ENCODE data around the gene KAZN. TPM values are rescaled to one million over a fixed set of nuclear protein-coding genes. Genes with fewer than 3 reads are reported as not detected.

The KAZN gene
- total and polyA plus RNA-seq, 2 donors (not counting 1 experiment from before 2014, with no cell fraction given), result 3.4 to 5.0 TPM

- Histone ChIP-seq H3K36me3 (ENCODE audit: control insufficient read depth, insufficient read depth, low read length) (no peaks in the 10 kb centered on the region), H3K27ac (ENCODE audit: insufficient read depth, low read length) (no peak overlapping the region), H3K4me1 (ENCODE audit: control insufficient read depth, extremely low read depth, insufficient read depth, low read length) (no peaks in the 10 kb centered on the region), H3K4me2 (ENCODE audit: extremely low read depth, insufficient read depth, low read length) (no peak overlapping the region), H3K4me3 (replicated peaks in 1 of 4; ENCODE audit: control extremely low read depth in 1 of 4, insufficient read depth in 1 of 4, low read depth in 3 of 4, low read length in 4 of 4) (no peak overlapping the region), H3K79me2 (ENCODE audit: control insufficient read depth, insufficient read depth, low read length) (no peaks in the 10 kb centered on the region), H4K20me1 (ENCODE audit: control insufficient read depth, extremely low read depth, insufficient read depth, low read length) (no peaks in the 10 kb centered on the region), H3K9ac (ENCODE audit: insufficient read depth, low read length) (no peak overlapping the region), H2AFZ (ENCODE audit: low read length) (no peak overlapping the region), H3K27me3 (ENCODE audit: control insufficient read depth, insufficient read depth, low read length) (no peaks in the 10 kb centered on the region), H3K9me3 (ENCODE audit: control insufficient read depth, insufficient read depth, low read depth, low read length) (no peaks in the 10 kb centered on the region)
- no peak for DNase-seq (ENCODE audit: low read depth in 2 of 2)
- TF ChIP-seq EZH2 (IDR thresholded peaks at IDR 0.05; ENCODE audit: low read length, missing control alignments) (no peak), CTCF (conservative IDR thresholded peaks at IDR 0.05 in 1 of 2, IDR thresholded peaks at IDR 0.05 in 1 of 2; ENCODE audit: low read depth in 1 of 2, low read length in 2 of 2) (peak in 1 of 2 donors; percentile 18)
Observed at GRCh38 chr1:14804626-14805025, 206.1 kb downstream of the KAZN start.

GRCh38 chr1:14806772-14807171, 208.3 kb downstream of the KAZN start:
- no peaks in the 10 kb centered on the region for H3K9me3 ChIP-seq (ENCODE audit: control insufficient read depth, insufficient read depth, low read depth, low read length)
- H3K36me3 ChIP-seq (ENCODE audit: control insufficient read depth, insufficient read depth, low read length), result no peaks in the 10 kb centered on the region
- TF ChIP-seq EZH2 (IDR thresholded peaks at IDR 0.05; ENCODE audit: low read length, missing control alignments) (no peak), CTCF (conservative IDR thresholded peaks at IDR 0.05 in 1 of 2, IDR thresholded peaks at IDR 0.05 in 1 of 2; ENCODE audit: low read depth in 1 of 2, low read length in 2 of 2) (no peak)
- H4K20me1 ChIP-seq (ENCODE audit: control insufficient read depth, extremely low read depth, insufficient read depth, low read length), result no peaks in the 10 kb centered on the region
- H3K4me1 ChIP-seq (ENCODE audit: control insufficient read depth, extremely low read depth, insufficient read depth, low read length), result no peaks in the 10 kb centered on the region
- H3K79me2 ChIP-seq (ENCODE audit: control insufficient read depth, insufficient read depth, low read length), result no peaks in the 10 kb centered on the region
- no peak for DNase-seq (ENCODE audit: low read depth in 2 of 2)
- H3K9ac ChIP-seq (ENCODE audit: insufficient read depth, low read length), result no peak overlapping the region
- no peak overlapping the region for H3K4me3 ChIP-seq (replicated peaks in 1 of 4; ENCODE audit: control extremely low read depth in 1 of 4, insufficient read depth in 1 of 4, low read depth in 3 of 4, low read length in 4 of 4)
- H3K4me2 ChIP-seq (ENCODE audit: extremely low read depth, insufficient read depth, low read length), result no peak overlapping the region
- H3K27ac ChIP-seq (ENCODE audit: insufficient read depth, low read length), result no peak overlapping the region
- H2AFZ ChIP-seq (ENCODE audit: low read length), result no peak overlapping the region
- no peaks in the 10 kb centered on the region for H3K27me3 ChIP-seq (ENCODE audit: control insufficient read depth, insufficient read depth, low read length)

- no peaks in the 10 kb centered on the region for H3K79me2 ChIP-seq (ENCODE audit: control insufficient read depth, insufficient read depth, low read length)
- no peak overlapping the region for H2AFZ ChIP-seq (ENCODE audit: low read length)
- no peaks in the 10 kb centered on the region for H3K4me1 ChIP-seq (ENCODE audit: control insufficient read depth, extremely low read depth, insufficient read depth, low read length)
- H3K36me3 ChIP-seq (ENCODE audit: control insufficient read depth, insufficient read depth, low read length), result no peaks in the 10 kb centered on the region
- H3K27me3 ChIP-seq (ENCODE audit: control insufficient read depth, insufficient read depth, low read length), result no peaks in the 10 kb centered on the region
- no peak for DNase-seq (ENCODE audit: low read depth in 2 of 2)
- H3K9ac ChIP-seq (ENCODE audit: insufficient read depth, low read length), result no peak overlapping the region
- H3K9me3 ChIP-seq (ENCODE audit: control insufficient read depth, insufficient read depth, low read depth, low read length), result no peaks in the 10 kb centered on the region
- no peak overlapping the region for H3K4me2 ChIP-seq (ENCODE audit: extremely low read depth, insufficient read depth, low read length)
- no peaks in the 10 kb centered on the region for H4K20me1 ChIP-seq (ENCODE audit: control insufficient read depth, extremely low read depth, insufficient read depth, low read length)
- H3K4me3 ChIP-seq (replicated peaks in 1 of 4; ENCODE audit: control extremely low read depth in 1 of 4, insufficient read depth in 1 of 4, low read depth in 3 of 4, low read length in 4 of 4), result no peak overlapping the region
- no peak for TF ChIP-seq CTCF (conservative IDR thresholded peaks at IDR 0.05 in 1 of 2, IDR thresholded peaks at IDR 0.05 in 1 of 2; ENCODE audit: low read depth in 1 of 2, low read length in 2 of 2)
- no peak overlapping the region for H3K27ac ChIP-seq (ENCODE audit: insufficient read depth, low read length)
Observed at GRCh38 chr1:14808768-14809167, 210.3 kb downstream of the KAZN start.

Measured in fibroblast of lung (primary cell).